ENCODE measurements around the gene TANGO2. TPM values are rescaled to one million over a fixed set of nuclear protein-coding genes. Genes with fewer than 3 reads are reported as not detected.

Gene TANGO2
- total and polyA plus RNA-seq, 3 donors from 2014 or later = 13.5 to 21.5 (median 19.0) TPM

DNA sequence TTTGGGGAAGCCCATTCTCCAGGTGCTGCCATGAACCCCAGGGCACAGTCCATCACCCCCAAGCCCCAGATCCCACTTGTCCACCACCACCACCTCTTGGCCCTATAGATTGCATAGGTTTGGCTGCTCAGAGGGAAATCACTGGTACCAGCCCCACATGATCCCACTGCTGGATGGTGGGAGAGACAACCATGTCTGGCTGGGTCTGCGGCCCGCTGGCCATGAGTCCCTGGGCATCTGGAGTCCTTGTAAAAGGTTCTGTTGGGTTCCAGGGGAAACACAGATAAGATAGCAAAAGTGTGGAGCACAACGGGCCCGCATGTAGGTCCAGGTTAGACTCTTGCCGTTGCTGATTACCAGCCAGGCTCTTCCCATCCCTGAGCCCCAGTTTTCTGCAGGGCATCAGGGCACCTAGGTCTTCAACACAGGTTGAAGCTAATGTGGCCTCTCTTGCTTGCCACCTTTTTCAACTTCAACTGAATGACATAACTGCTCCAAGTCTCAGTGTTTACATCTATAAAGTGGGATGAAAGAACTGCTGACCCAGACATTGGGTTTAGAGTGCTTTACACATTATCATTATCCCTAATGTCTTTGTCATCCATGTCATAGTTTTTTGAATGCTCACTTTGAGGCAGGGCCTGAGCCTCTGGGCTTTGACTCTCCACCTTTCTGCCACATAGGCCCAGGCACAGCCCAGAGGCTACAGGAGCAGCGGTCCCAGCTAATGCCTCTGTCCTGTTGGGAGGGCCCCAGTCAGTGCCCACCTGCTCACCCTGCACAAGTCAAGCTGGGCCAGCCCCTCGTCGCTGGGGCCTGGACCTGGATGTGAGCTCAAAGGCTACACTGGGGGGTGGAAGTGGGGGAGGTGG, 1.0 kb upstream of the TANGO2 start:
- intact Hi-C loops (cut with DNase I; ENCODE audit: low total_unique reads) = no loop called here
- Histone ChIP-seq H3K27me3 (no peaks in the 10 kb centered on the region), H3K36me3 (ENCODE audit: low read depth, missing control alignments) (no peaks in the 10 kb centered on the region), H3K27ac (no peak overlapping the region), H3K4me1 (peaks cover 23% of the 10 kb centered on the region), H3K9me3 (no peaks in the 10 kb centered on the region), H3K4me3 (peak overlapping the region in 1 of 2 donors; percentile 83)
- TF ChIP-seq CTCF (IDR thresholded peaks at IDR 0.05) = no peak
- TF ChIP-seq POLR2A (IDR thresholded peaks at IDR 0.05) = no peak
- 79 to 81% methylated on average over 8 of the region's 8 CpGs for WGBS, 2 donors
- no peak for DNase-seq

- Histone ChIP-seq H3K4me3 (peak overlapping the region; percentile 83 to 85), H3K9me3 (no peaks in the 10 kb centered on the region), H3K4me1 (peaks cover 23% of the 10 kb centered on the region), H3K36me3 (ENCODE audit: low read depth, missing control alignments) (no peaks in the 10 kb centered on the region), H3K27ac (peak overlapping the region; percentile 55 to 60), H3K27me3 (no peaks in the 10 kb centered on the region)
- TF ChIP-seq POLR2A (IDR thresholded peaks at IDR 0.05) (no peak), CTCF (IDR thresholded peaks at IDR 0.05) (no peak)
- intact Hi-C loops (cut with DNase I; ENCODE audit: low total_unique reads) = no loop called here
- WGBS, 2 donors = 3 to 25% methylated on average over 2 to 35 of the region's 36 CpGs
- peak; percentile 68 for DNase-seq
Measured at GRCh38 chr22:20021196-20022181, 579 bp downstream of the TANGO2 start.

- TF ChIP-seq CTCF (IDR thresholded peaks at IDR 0.05) = no peak
- TF ChIP-seq POLR2A (IDR thresholded peaks at IDR 0.05) = no peak
- Histone ChIP-seq H3K4me3 (no peak overlapping the region), H3K36me3 (ENCODE audit: low read depth, missing control alignments) (no peaks in the 10 kb centered on the region), H3K27ac (no peak overlapping the region), H3K9me3 (no peaks in the 10 kb centered on the region), H3K4me1 (peaks cover 19% of the 10 kb centered on the region), H3K27me3 (no peaks in the 10 kb centered on the region)
- 85 to 96% methylated on average over 9 to 11 of the region's 11 CpGs for whole genome bisulfite sequencing, 2 donors
- DNase-seq = no peak
- intact Hi-C loops (cut with DNase I; ENCODE audit: low total_unique reads) = no loop called here
Measured at GRCh38 chr22:20022231-20022977, 1.5 kb downstream of the TANGO2 start.

GRCh38 chr22:20022978-20023613, 2.2 kb downstream of the TANGO2 start:
- no peak overlapping the region for H3K27ac ChIP-seq

More at GRCh38 chr22:20022978-20023613, 2.2 kb downstream of the TANGO2 start:
- no peak for DNase-seq
- Histone ChIP-seq H3K36me3 (ENCODE audit: low read depth, missing control alignments) (no peaks in the 10 kb centered on the region), H3K27me3 (no peaks in the 10 kb centered on the region), H3K4me3 (no peak overlapping the region), H3K4me1 (peaks cover 17% of the 10 kb centered on the region), H3K9me3 (no peaks in the 10 kb centered on the region)
- TF ChIP-seq POLR2A (IDR thresholded peaks at IDR 0.05) (no peak), CTCF (IDR thresholded peaks at IDR 0.05) (no peak)
- intact Hi-C loops (cut with DNase I; ENCODE audit: low total_unique reads) = no loop called here
- 77 to 79% methylated on average over 10 of the region's 10 CpGs for WGBS, 2 donors
